GM23338 (cell line): Measurements from ENCODE around the gene NGEF. TPM values are rescaled to one million over a fixed set of nuclear protein-coding genes. Genes with fewer than 3 reads are reported as not detected.
"Not testable (repeated sequence)": the region's sequence is repeated elsewhere in the genome, so short reads cannot be mapped to it uniquely, and the experiment has no call there.

Experiments
- ATAC-seq: fragments of 200-7000 bp; cut with Tn5 transposase; 3 replicates; pipeline ENCODE4 v1.9.1; 2020
- DNase-seq: peaks from one replicate; pipeline ENCODE4 v3.0.0-alpha.2; 2015; ENCODE audit warnings: low spot score
- H2AFZ ChIP-seq: fragments of 200-600 bp; sonication (generic); 2 replicates; pipeline ENCODE4 v1.8.0; 2016; ENCODE audit warnings: antibody characterized with exemption, mild to moderate bottlenecking, moderate library complexity
- H3F3A ChIP-seq: fragments of 200-600 bp; sonication (generic); replicated peaks from 2 replicates; pipeline ENCODE4 v1.8.0; 2017; ENCODE audit warnings: antibody characterized with exemption, mixed run types, low read depth
- H3K27ac ChIP-seq: fragments of 200-600 bp; sonication (generic); 2 replicates; pipeline ENCODE4 v1.6.1; 2016; ENCODE audit warnings: low read depth
- H3K27me3 ChIP-seq: fragments of 200-600 bp; sonication (generic); 2 replicates; pipeline ENCODE4 v1.8.0; 2016; ENCODE audit warnings: mild to moderate bottlenecking, mixed run types, moderate library complexity; ENCODE audit not compliant: insufficient read depth
- H3K36me3 ChIP-seq: fragments of 200-600 bp; sonication (generic); 2 replicates; pipeline ENCODE4 v1.8.0; 2016; ENCODE audit warnings: mild to moderate bottlenecking; ENCODE audit not compliant: insufficient read depth
- H3K4me1 ChIP-seq: fragments of 200-600 bp; sonication (generic); 2 replicates; pipeline ENCODE4 v1.8.0; 2016; ENCODE audit warnings: mild to moderate bottlenecking, moderate library complexity; ENCODE audit not compliant: insufficient read depth
- H3K4me2 ChIP-seq: fragments of 200-600 bp; sonication (generic); 2 replicates; pipeline ENCODE4 v1.7.1; 2017; ENCODE audit warnings: mixed run types
- H3K4me3 ChIP-seq: fragments of 200-600 bp; sonication (generic); 2 replicates; pipeline ENCODE4 v1.6.1; 2016; ENCODE audit warnings: mixed run types
- H3K79me2 ChIP-seq: fragments of 200-600 bp; sonication (generic); replicated peaks from 2 replicates; pipeline ENCODE4 v1.8.0; 2017; ENCODE audit warnings: mild to moderate bottlenecking; ENCODE audit not compliant: insufficient read depth
- H3K9me2 ChIP-seq: fragments of 200-600 bp; sonication (generic); 2 replicates; pipeline ENCODE4 v1.8.0; 2017; ENCODE audit not compliant: insufficient read depth
- H4K20me1 ChIP-seq: fragments of 200-600 bp; sonication (generic); replicated peaks from 2 replicates; pipeline ENCODE4 v1.8.0; 2017; ENCODE audit warnings: mild to moderate bottlenecking; ENCODE audit not compliant: insufficient read depth
- H3K27ac Mint-ChIP-seq: 2 replicates; pipeline ENCODE4 v1.8.0; 2020; ENCODE audit warnings: inconsistent platforms, mild to moderate bottlenecking, moderate library complexity, mixed read lengths
- H3K27me3 Mint-ChIP-seq: 3 replicates; pipeline ENCODE4 v1.8.0; 2022; ENCODE audit warnings: low read depth, mild to moderate bottlenecking, moderate library complexity, mixed read lengths, inconsistent platforms; ENCODE audit not compliant: insufficient read depth, poor library complexity
- H3K36me3 Mint-ChIP-seq: 3 replicates; pipeline ENCODE4 v1.8.0; 2021; ENCODE audit warnings: low read depth, mild to moderate bottlenecking, inconsistent platforms, moderate library complexity, mixed read lengths
- H3K4me1 Mint-ChIP-seq: 3 replicates; pipeline ENCODE4 v1.8.0; 2020; ENCODE audit warnings: mild to moderate bottlenecking, inconsistent platforms, mixed read lengths
- H3K4me3 Mint-ChIP-seq: 3 replicates; pipeline ENCODE4 v1.8.0; 2021; ENCODE audit warnings: moderate library complexity, mild to moderate bottlenecking, inconsistent platforms, mixed read lengths
- H3K9me3 Mint-ChIP-seq: 3 replicates; pipeline ENCODE4 v1.8.0; 2020; ENCODE audit warnings: moderate library complexity, mild to moderate bottlenecking, inconsistent platforms, mixed read lengths
- NANOG ChIP-seq: IDR thresholded peaks from 2 replicates; pipeline ENCODE4 v1.6.1; 2016; ENCODE audit warnings: antibody characterized with exemption, borderline replicate concordance
- polyA plus RNA-seq: library from polyadenylated mRNA; unstranded; fragments of >200 nt; fragmentation: Nextera tagmentation; extraction: Ambion mirVana; gene quantifications from 2 replicates; pipeline ENCODE4 v1.2.1, GENCODE V29; 2016
- total RNA-seq: library from RNA; depleted of rRNA; stranded (reverse); fragments of >200 nt; shearing (Covaris generic); gene quantifications from 2 replicates; pipeline ENCODE4 v1.2.3, GENCODE V29; 2014
- TF ChIP-seq, protein P1 (sequence below): IDR thresholded peaks from one replicate; pipeline ENCODE4 v1.6.1; 2018; ENCODE audit warnings: antibody characterized with exemption; ENCODE audit not compliant: unreplicated experiment
- TF ChIP-seq, protein P2 (sequence below), 2 experiments: fragments of 200-600 bp in 1 of 2; sonication (generic) in 1 of 2; conservative IDR thresholded peaks; 2 replicates each; pipeline versions ENCODE4 v1.5.1 to v1.6.1; 2016 to 2017; ENCODE audit warnings: antibody characterized with exemption in 2 of 2, low read depth in 2 of 2, mild to moderate bottlenecking in 2 of 2, moderate library complexity in 1 of 2

Gene NGEF
- total and polyA plus RNA-seq, 2 experiments from 2014 or later = 1.8 to 5.4 TPM

DNA sequence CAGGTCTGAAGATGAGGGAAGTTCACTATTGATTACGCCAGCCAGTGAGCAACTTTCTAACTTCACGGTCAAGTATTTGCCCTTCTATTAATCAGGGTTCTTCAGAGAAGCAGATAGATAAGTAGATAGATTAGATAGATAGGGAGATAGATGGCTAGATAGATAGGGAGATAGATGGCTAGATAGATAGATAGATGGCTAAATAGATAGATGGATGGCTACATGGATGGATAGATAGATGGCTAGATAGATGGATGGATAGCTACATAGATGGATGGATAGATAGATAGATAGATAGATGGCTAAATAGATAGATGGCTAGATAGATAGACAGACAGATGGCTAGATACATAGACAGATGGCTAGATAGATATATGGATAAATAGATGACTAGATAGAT is 42.3 kb upstream of the NGEF start (continued):
- TF ChIP-seq, protein P1, sequence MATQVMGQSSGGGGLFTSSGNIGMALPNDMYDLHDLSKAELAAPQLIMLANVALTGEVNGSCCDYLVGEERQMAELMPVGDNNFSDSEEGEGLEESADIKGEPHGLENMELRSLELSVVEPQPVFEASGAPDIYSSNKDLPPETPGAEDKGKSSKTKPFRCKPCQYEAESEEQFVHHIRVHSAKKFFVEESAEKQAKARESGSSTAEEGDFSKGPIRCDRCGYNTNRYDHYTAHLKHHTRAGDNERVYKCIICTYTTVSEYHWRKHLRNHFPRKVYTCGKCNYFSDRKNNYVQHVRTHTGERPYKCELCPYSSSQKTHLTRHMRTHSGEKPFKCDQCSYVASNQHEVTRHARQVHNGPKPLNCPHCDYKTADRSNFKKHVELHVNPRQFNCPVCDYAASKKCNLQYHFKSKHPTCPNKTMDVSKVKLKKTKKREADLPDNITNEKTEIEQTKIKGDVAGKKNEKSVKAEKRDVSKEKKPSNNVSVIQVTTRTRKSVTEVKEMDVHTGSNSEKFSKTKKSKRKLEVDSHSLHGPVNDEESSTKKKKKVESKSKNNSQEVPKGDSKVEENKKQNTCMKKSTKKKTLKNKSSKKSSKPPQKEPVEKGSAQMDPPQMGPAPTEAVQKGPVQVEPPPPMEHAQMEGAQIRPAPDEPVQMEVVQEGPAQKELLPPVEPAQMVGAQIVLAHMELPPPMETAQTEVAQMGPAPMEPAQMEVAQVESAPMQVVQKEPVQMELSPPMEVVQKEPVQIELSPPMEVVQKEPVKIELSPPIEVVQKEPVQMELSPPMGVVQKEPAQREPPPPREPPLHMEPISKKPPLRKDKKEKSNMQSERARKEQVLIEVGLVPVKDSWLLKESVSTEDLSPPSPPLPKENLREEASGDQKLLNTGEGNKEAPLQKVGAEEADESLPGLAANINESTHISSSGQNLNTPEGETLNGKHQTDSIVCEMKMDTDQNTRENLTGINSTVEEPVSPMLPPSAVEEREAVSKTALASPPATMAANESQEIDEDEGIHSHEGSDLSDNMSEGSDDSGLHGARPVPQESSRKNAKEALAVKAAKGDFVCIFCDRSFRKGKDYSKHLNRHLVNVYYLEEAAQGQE = no peak

DNA sequence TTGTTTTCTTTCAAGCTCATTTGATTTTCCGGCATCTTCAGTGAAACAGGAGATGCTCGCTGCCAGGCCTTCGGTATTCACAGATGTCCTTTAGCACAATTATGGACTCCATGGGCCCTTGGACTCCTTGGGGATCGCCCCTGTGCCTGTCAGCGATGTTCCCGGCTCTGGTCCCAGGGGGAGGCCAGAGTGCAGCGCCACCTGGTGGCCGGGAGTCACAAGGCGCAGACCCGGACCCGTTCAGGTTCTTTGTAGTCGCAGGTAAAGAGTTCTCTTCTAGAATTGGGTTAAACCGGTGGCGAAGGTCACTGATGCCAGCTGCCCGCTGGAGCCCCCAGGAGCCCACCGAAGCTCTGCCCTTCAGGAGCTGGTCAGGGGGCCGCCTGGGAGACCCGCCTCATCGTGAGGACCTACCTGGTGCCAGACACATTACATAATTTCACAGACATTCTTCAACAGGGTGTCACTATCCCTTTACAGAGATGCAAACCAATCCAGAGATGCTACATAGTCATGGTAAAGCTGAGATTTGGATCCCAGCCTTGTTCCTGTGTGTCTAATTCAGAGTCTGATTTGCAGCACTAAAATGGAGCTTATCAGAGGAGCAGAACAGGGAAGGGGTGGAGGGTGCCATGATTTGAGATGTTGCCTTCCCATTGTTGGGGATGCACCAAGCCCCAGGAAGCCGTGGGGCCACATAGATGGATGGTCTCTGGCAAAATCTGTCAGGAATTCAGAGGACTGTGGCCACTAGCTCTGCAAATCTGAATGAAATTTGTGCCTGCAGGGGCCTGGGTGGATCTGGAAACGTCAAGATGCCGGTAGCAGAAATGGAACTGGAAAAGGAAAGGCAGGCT is 41.1 kb upstream of the NGEF start:
- no peaks in the 10 kb centered on the region for H3K79me2 ChIP-seq
- H3K4me3 ChIP-seq = no peak overlapping the region
- H3K4me1 Mint-ChIP-seq = peaks cover 38% of the 10 kb centered on the region
- ATAC-seq (peak; percentile 69), DNase-seq (peak; percentile 85)
- H2AFZ ChIP-seq = peak overlapping the region; percentile 93
- no peaks in the 10 kb centered on the region for H4K20me1 ChIP-seq
- H3K36me3 Mint-ChIP-seq = no peaks in the 10 kb centered on the region
- peaks cover 7% of the 10 kb centered on the region; the same call in 1 of the 2 replicates for H3K9me2 ChIP-seq
- H3K27ac ChIP-seq = no peak overlapping the region
- H3K4me1 ChIP-seq = peaks cover 29% of the 10 kb centered on the region
- H3K27me3 Mint-ChIP-seq = peaks cover 14% of the 10 kb centered on the region
- H3K27ac Mint-ChIP-seq = no peak overlapping the region
- TF ChIP-seq, protein P2, sequence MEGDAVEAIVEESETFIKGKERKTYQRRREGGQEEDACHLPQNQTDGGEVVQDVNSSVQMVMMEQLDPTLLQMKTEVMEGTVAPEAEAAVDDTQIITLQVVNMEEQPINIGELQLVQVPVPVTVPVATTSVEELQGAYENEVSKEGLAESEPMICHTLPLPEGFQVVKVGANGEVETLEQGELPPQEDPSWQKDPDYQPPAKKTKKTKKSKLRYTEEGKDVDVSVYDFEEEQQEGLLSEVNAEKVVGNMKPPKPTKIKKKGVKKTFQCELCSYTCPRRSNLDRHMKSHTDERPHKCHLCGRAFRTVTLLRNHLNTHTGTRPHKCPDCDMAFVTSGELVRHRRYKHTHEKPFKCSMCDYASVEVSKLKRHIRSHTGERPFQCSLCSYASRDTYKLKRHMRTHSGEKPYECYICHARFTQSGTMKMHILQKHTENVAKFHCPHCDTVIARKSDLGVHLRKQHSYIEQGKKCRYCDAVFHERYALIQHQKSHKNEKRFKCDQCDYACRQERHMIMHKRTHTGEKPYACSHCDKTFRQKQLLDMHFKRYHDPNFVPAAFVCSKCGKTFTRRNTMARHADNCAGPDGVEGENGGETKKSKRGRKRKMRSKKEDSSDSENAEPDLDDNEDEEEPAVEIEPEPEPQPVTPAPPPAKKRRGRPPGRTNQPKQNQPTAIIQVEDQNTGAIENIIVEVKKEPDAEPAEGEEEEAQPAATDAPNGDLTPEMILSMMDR (conservative IDR thresholded peaks at IDR 0.05; ENCODE audit: low read depth in 2 of 2) = peak; percentile 96 to 98
- no peak for TF ChIP-seq NANOG
- H3K36me3 ChIP-seq = no peaks in the 10 kb centered on the region
- H3K4me2 ChIP-seq = peak overlapping the region; percentile 65; the same call in 1 of the 2 replicates
- H3F3A ChIP-seq = 0 out of 2 replicates have a peak, but pooled peaks cover 7% of the 10 kb centered on the region
- H3K27me3 ChIP-seq = no peaks in the 10 kb centered on the region
- no peaks in the 10 kb centered on the region for H3K9me3 Mint-ChIP-seq
- no peak overlapping the region for H3K4me3 Mint-ChIP-seq

DNA sequence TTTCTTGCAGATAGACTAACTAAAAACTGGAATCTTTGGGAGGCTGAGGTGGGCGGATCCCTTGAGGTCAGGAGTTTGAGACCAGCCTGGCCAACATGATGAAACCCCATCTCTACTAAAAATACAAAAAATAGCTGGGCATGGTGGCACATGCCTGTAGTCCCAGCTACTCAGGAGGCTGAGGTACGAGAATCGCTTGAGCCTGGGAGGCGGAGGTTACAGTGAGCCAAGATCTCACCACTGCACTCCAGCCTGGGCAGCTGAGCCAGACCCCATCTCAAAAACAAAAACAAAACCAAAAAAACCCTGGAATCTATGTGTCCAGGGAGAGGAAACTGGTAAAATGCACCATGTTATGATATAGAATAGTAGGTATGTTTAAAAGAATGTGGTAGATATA is 39.5 kb upstream of the NGEF start:
- peak overlapping the region; percentile 53; the same call in 1 of the 2 replicates for H3K4me3 ChIP-seq
- DNase-seq, H3K36me3 Mint-ChIP-seq, ATAC-seq, H3F3A ChIP-seq, H2AFZ ChIP-seq, H3K9me3 Mint-ChIP-seq, H3K36me3 ChIP-seq, H4K20me1 ChIP-seq, H3K79me2 ChIP-seq, H3K9me2 ChIP-seq, H3K27me3 ChIP-seq: not testable (repeated sequence)
- peak overlapping the region; percentile 78 for H3K4me2 ChIP-seq
- Mint-ChIP-seq H3K27ac (peak overlapping the region; percentile 96), H3K27me3 (peaks cover 20% of the 10 kb centered on the region), H3K4me1 (peaks cover 50% of the 10 kb centered on the region), H3K4me3 (peak overlapping the region; percentile 72)
- H3K4me1 ChIP-seq = peaks cover 29% of the 10 kb centered on the region
- peak overlapping the region; percentile 86 for H3K27ac ChIP-seq
